Measurements from ENCODE around the gene RNF180.

DNA sequence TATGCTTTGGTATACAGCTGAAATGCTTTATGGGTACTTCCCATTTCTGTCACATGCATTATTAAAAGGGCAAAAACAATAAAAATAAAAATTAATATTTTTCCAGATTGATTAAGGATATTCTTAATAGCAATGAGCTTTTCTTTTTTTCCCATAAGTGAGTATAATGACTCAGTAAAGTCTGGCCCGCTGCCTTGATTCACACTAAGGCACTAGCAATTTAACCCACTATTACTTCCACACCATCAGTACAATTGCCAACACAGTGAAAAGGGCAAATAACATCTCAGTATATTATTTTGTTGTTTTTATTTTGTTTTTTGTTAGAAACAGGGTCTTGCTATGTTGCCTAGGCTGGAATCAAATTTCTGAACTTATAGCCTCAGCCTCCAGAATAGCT, 150.1 kb downstream of the RNF180 start:
- TF ChIP-seq CTCF (IDR thresholded peaks at IDR 0.05) (no peak), POLR2A (IDR thresholded peaks at IDR 0.05) (no peak)
